ES-I3 (cell line): Measurements from ENCODE around the gene LRMDA.

Source experiments
- H3K36me3 ChIP-seq: 2 replicates; pipeline ENCODE4 v1.6.1; 2013; ENCODE audit warnings: mild to moderate bottlenecking, low read length, control low read depth, moderate library complexity; ENCODE audit not compliant: insufficient read depth
- H3K4me1 ChIP-seq: 2 replicates; pipeline ENCODE4 v1.6.1; 2013; ENCODE audit warnings: mild to moderate bottlenecking, control low read depth, low read length; ENCODE audit not compliant: insufficient read depth
- H3K9ac ChIP-seq: 2 replicates; pipeline ENCODE4 v1.6.1; 2013; ENCODE audit warnings: low read depth, mild to moderate bottlenecking, low read length, moderate library complexity
- H3K9me3 ChIP-seq: 2 replicates; pipeline ENCODE4 v1.6.1; 2013; ENCODE audit warnings: mild to moderate bottlenecking, low read length, moderate library complexity; ENCODE audit not compliant: control insufficient read depth, insufficient read depth

LRMDA gene

DNA sequence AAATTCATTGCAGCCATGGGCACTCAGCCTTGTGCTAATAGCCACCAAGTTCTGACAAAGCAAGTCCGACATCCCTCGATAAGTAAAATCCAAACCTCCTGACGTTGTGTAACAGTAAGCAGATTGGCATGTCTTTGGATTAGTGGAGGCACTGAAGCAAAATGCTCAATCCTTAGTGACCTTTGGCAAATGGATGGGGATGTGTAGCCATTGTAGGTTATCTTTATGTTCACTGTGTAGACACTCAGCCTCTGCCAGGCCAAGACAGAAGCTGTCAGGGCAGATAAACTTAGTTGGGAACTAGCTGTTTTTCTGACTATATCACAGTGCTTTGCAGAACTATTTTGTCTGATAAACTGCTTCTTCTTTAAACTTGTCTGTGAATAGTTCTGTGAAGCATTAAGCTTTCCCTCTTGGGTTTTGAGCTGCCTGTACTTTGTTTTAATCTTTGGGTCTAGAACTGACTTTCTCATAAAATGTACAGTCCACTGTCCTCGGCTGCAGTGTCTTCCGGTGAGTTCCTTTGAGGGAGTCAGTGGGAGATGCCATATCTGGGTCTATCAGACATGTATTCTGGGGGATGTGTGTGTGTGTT, 220.8 kb downstream of the LRMDA start:
- H3K9me3 ChIP-seq = no peaks in the 10 kb centered on the region
- H3K4me1 ChIP-seq = no peaks in the 10 kb centered on the region
- no peaks in the 10 kb centered on the region for H3K36me3 ChIP-seq
- H3K9ac ChIP-seq = no peak overlapping the region

- no peaks in the 10 kb centered on the region for H3K4me1 ChIP-seq
- no peaks in the 10 kb centered on the region for H3K9me3 ChIP-seq
- H3K36me3 ChIP-seq = no peaks in the 10 kb centered on the region
- no peak overlapping the region for H3K9ac ChIP-seq
These were observed 222.3 kb downstream of the LRMDA start for GRCh38 chr10:75653761-75654160.

DNA sequence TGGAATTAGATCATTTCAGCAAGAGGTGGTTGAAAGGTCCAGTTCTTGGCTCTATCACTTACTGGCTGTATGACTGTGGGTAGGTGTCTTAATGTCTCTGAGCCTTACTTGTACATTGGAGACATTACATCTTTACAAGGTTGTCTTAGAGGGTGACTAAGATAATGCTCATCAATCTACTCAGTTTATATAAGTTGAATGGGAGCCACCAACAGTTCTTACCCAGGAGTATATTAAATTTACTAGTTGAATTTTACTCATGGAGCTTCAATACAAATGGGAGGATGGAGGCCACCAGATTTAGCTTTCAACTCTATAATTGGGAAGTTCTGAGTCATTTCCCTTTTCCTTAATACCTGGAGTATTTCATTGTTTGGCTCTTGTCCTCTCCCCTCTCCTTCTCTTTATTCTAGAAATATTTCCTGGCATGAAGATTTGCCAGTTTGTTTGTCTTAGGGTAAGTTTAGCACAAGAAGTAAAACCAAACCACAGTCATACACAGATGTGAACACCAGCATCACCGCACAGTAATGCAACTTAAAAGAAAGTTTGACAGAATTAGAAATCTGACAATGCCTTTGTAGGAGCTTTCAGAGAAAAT, 222.8 kb downstream of the LRMDA start:
- Histone ChIP-seq H3K9ac (no peak overlapping the region), H3K9me3 (no peaks in the 10 kb centered on the region), H3K4me1 (no peaks in the 10 kb centered on the region), H3K36me3 (no peaks in the 10 kb centered on the region)

DNA sequence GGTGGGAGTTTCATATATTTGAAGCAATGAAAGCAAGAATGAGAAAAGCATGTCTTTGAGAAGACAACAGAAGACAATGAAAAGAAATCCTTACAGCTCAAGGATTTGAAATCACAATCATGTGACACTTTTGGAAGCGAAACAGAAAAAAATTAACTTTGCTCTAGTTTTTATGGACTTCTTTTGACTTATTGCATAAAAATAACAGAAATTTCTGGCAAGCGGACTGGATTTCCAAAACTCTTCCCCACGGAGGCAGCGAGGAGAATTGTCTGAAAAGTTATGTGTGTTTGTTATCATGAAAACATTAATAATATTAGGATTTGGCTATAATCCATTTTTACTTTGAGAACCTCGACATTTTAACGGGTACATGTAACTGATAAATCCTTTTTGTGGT, 223.3 kb downstream of the LRMDA start:
- H3K9ac ChIP-seq = no peak overlapping the region
- H3K36me3 ChIP-seq = no peaks in the 10 kb centered on the region
- no peaks in the 10 kb centered on the region for H3K9me3 ChIP-seq
- H3K4me1 ChIP-seq = no peaks in the 10 kb centered on the region

DNA sequence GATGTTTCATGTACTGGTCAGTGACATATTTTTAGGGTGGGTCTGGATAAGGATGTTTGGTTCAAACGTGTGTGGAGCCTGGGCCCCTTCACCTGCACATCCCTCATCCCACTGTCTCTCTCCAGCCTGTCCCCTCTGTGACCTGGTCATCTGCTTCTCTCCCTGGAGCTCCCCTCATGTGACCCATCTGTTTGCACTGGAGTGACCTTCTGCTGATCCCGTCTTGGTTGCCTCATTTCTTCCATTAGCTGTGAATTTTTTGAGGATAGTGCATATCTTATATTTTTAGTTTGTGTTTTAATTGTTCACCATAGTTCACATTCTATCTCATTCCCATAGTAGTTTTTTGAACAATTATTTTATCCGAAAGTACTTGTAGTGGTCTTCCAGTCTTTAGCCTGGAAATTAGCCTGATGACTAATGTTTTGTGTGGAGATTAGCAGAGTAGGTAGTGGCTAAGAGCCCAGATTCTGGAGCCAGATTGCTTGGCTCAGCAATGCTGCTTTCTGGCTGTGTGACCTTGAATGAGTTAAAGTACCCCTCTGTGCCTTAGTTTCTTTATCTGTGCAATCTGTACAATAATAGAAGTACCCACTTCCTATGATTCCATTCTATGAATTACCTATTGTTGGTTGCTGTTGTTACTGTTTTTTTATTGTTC, 224.5 kb downstream of the LRMDA start:
- Histone ChIP-seq H3K9me3 (no peaks in the 10 kb centered on the region), H3K36me3 (no peaks in the 10 kb centered on the region), H3K4me1 (no peaks in the 10 kb centered on the region), H3K9ac (no peak overlapping the region)

GRCh38 chr10:75657351-75657750, 225.9 kb downstream of the LRMDA start:
- H3K36me3 ChIP-seq = no peaks in the 10 kb centered on the region
- no peaks in the 10 kb centered on the region for H3K9me3 ChIP-seq
- no peaks in the 10 kb centered on the region for H3K4me1 ChIP-seq
- no peak overlapping the region for H3K9ac ChIP-seq

DNA sequence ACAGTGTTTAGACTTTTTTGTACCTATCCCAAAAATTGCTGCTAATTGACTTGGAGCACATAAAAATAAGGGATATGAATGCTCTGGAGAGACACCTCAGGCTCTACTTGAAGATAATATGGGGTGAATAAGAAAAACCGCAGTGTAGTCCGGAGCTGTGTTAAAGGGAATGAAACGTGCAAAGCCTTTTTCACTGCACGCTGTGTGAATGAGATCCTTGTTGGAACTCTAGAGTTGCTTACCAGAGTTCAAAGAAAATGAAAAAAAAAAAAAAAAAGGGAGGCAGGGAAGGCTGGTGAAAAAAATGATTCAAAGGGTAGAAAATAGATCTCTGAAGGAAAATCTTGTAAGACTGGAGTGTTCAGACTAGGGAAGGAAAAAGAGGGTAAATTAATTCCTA, 226.6 kb downstream of the LRMDA start:
- no peaks in the 10 kb centered on the region for H3K4me1 ChIP-seq
- no peaks in the 10 kb centered on the region for H3K36me3 ChIP-seq
- H3K9me3 ChIP-seq = no peaks in the 10 kb centered on the region

GRCh38 chr10:75658496-75658895, 227.1 kb downstream of the LRMDA start:
- Histone ChIP-seq H3K9ac (no peak overlapping the region), H3K9me3 (no peaks in the 10 kb centered on the region), H3K4me1 (no peaks in the 10 kb centered on the region), H3K36me3 (no peaks in the 10 kb centered on the region)

More for the DNA sequence above, 226.6 kb downstream of the LRMDA start:
- H3K9ac ChIP-seq = no peak overlapping the region

DNA sequence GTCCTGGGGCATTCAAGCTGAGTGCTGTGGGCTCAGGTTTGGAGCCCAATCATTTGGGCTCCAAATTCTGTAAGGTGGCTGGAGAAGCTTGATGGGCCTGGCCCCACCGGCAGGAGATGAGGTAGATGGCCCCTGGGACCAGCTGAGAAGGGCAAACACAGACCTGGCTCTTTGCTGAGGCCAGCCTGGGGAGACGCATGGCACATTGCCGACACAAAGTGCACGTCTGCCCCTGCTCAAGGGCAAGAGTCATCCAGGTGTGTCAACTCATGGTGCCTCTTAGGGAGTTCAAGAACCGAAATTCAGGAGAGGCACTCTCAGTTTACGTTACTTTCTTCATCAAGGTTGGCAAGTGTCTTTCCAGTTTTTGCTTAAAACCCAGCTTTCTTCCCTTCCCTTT, 227.5 kb downstream of the LRMDA start:
- Histone ChIP-seq H3K4me1 (no peaks in the 10 kb centered on the region), H3K9ac (no peak overlapping the region), H3K9me3 (no peaks in the 10 kb centered on the region), H3K36me3 (no peaks in the 10 kb centered on the region)

DNA sequence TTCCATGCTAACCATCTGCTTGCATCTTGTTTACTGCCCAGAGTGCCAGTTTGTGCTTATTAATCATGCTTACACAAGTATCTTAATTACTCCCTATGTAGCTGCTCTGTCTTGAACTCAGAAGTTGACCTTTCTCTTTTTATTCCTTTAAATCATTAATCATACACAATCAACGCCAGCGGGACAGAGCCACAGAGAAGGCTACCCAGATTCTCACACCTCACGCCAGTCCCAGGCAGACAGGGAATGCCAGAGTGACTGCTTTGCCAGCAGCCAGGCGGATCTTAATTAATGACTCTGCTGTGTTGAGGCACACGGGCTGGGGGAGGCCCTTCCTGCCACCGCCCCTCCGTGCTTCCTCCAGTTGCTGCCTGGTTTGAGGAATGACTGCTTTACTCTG, 229.4 kb downstream of the LRMDA start:
- Histone ChIP-seq H3K9ac (no peak overlapping the region), H3K36me3 (no peaks in the 10 kb centered on the region), H3K4me1 (no peaks in the 10 kb centered on the region), H3K9me3 (no peaks in the 10 kb centered on the region)

- no peaks in the 10 kb centered on the region for H3K9me3 ChIP-seq
- H3K36me3 ChIP-seq = no peaks in the 10 kb centered on the region
- H3K4me1 ChIP-seq = no peaks in the 10 kb centered on the region
- H3K9ac ChIP-seq = no peak overlapping the region
These were observed 231.3 kb downstream of the LRMDA start for GRCh38 chr10:75662715-75663114.

GRCh38 chr10:75663947-75664664, 232.7 kb downstream of the LRMDA start:
- no peaks in the 10 kb centered on the region for H3K4me1 ChIP-seq

GRCh38 chr10:75664968-75665367, 233.5 kb downstream of the LRMDA start:
- H3K4me1 ChIP-seq = no peaks in the 10 kb centered on the region
- no peaks in the 10 kb centered on the region for H3K9me3 ChIP-seq
- H3K36me3 ChIP-seq = no peaks in the 10 kb centered on the region
- H3K9ac ChIP-seq = no peak overlapping the region

More at GRCh38 chr10:75663947-75664664, 232.7 kb downstream of the LRMDA start:
- Histone ChIP-seq H3K9ac (no peak overlapping the region), H3K9me3 (no peaks in the 10 kb centered on the region), H3K36me3 (no peaks in the 10 kb centered on the region)

- Histone ChIP-seq H3K4me1 (no peaks in the 10 kb centered on the region), H3K9ac (no peak overlapping the region), H3K36me3 (no peaks in the 10 kb centered on the region), H3K9me3 (no peaks in the 10 kb centered on the region)
These were observed 234.3 kb downstream of the LRMDA start for GRCh38 chr10:75665707-75666106.
